ENCODE data around the gene CNGA1.

The CNGA1 gene

GRCh38 chr4:48047896-48048295 lies 31.4 kb upstream of the CNGA1 start:
- TF ChIP-seq CTCF (IDR thresholded peaks at IDR 0.05; ENCODE audit: low read depth, low read length) = no peak
- no peak overlapping the region for H3K4me3 ChIP-seq (ENCODE audit: low read depth, low read length)

GRCh38 chr4:48047421-48047844 lies 31.0 kb upstream of the CNGA1 start:
- TF ChIP-seq CTCF (IDR thresholded peaks at IDR 0.05; ENCODE audit: low read depth, low read length) = no peak
- H3K4me3 ChIP-seq (ENCODE audit: low read depth, low read length) = no peak overlapping the region

GRCh38 chr4:48046059-48046458 lies 29.6 kb upstream of the CNGA1 start:
- no peak overlapping the region for H3K4me3 ChIP-seq (ENCODE audit: low read depth, low read length)
- no peak for TF ChIP-seq CTCF (IDR thresholded peaks at IDR 0.05; ENCODE audit: low read depth, low read length)

GRCh38 chr4:48044298-48044697 lies 27.8 kb upstream of the CNGA1 start:
- no peak overlapping the region for H3K4me3 ChIP-seq (ENCODE audit: low read depth, low read length)
- TF ChIP-seq CTCF (IDR thresholded peaks at IDR 0.05; ENCODE audit: low read depth, low read length) = no peak

- H3K4me3 ChIP-seq (ENCODE audit: low read depth, low read length) = no peak overlapping the region
- no peak for TF ChIP-seq CTCF (IDR thresholded peaks at IDR 0.05; ENCODE audit: low read depth, low read length)
Observed at GRCh38 chr4:48043504-48043903, 27.0 kb upstream of the CNGA1 start.

GRCh38 chr4:48042979-48043461 lies 26.5 kb upstream of the CNGA1 start:
- TF ChIP-seq CTCF (IDR thresholded peaks at IDR 0.05; ENCODE audit: low read depth, low read length) = no peak
- no peak overlapping the region for H3K4me3 ChIP-seq (ENCODE audit: low read depth, low read length)

- TF ChIP-seq CTCF (IDR thresholded peaks at IDR 0.05; ENCODE audit: low read depth, low read length) = no peak
Observed at GRCh38 chr4:48041535-48042137, 25.2 kb upstream of the CNGA1 start.

More at GRCh38 chr4:48041535-48042137, 25.2 kb upstream of the CNGA1 start:
- H3K4me3 ChIP-seq (ENCODE audit: low read depth, low read length) = no peak overlapping the region

Data from WI38 (cell line).